ENCODE results near the gene ITGB4. TPM values are rescaled to one million over a fixed set of nuclear protein-coding genes. Genes with fewer than 3 reads are reported as not detected.

Gene ITGB4
- total and polyA plus RNA-seq, 10 of the 15 experiments (the other 5 are each of a cell fraction or from before 2014, with no cell fraction given), result 0.06 to 1.6 (median 0.27) TPM; not detected in 2

DNA sequence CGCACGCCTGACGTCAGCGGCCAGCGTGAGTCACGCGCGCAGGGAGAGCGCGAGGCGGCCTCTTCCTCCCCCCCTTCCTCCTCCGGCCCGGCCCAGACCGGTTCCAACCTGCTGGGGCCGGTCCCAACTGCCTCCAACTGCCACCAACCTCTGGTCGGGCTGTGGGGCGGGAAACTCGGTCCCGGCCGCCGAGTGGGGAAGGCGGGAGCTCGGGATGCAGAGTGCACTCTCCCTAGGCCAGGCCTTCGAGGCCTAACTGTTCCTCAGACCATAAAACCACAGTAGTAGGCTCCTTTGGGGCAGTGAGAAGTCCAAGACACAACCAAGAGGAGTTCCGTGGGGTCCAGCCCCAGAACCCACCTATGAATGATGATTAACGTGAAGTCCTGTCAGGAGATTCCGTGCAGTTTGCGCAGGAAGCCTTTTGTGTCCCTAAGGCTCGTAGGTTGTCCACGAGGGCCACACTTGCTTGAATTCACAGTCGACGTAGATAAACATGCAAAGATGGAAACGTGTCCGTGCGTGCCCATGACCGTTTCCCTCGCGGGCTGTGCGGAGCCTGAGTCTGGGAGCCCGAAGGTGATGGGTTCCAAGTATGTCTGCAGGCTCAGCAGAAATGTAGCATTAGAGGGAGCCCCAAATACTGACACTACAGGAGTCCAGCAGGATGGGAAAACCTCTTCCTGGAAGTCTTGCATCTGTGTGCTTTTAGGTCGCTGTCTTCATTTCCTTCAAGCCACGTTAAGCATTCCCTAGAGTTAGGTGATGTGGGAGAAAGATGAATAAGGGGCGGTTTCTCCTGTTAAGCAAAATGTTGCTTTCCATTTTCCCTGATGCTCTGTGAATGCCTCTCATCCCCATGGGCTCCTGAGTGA is 64.0 kb downstream of the ITGB4 start (continued):
- TF ChIP-seq, protein P1, sequence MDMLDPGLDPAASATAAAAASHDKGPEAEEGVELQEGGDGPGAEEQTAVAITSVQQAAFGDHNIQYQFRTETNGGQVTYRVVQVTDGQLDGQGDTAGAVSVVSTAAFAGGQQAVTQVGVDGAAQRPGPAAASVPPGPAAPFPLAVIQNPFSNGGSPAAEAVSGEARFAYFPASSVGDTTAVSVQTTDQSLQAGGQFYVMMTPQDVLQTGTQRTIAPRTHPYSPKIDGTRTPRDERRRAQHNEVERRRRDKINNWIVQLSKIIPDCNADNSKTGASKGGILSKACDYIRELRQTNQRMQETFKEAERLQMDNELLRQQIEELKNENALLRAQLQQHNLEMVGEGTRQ (IDR thresholded peaks at IDR 0.05; ENCODE audit: borderline replicate concordance, low read depth, low read length), result peak; percentile 18; the same call in 1 of the 2 replicates
- TF ChIP-seq TAF1 (IDR thresholded peaks at IDR 0.05; ENCODE audit: borderline replicate concordance, low read depth, low read length) (peak; percentile 77), NFIC (IDR thresholded peaks at IDR 0.05; ENCODE audit: low read depth, low read length) (peak; percentile 55; the same call in 1 of the 2 replicates), EGR1 (IDR thresholded peaks at IDR 0.05; ENCODE audit: borderline replicate concordance in 1 of 2, low read depth in 2 of 2, low read length in 2 of 2) (peak; percentile 20 to 87; a peak in 2 of 3 replicates), HCFC1 (IDR thresholded peaks at IDR 0.05; ENCODE audit: low read length) (no peak), EP300 (IDR thresholded peaks at IDR 0.05; ENCODE audit: borderline replicate concordance in 1 of 2, control insufficient read depth in 1 of 2, low read depth in 2 of 2, low read length in 2 of 2) (peak; percentile 49 to 92; a peak in 3 of 4 replicates), GABPA (IDR thresholded peaks at IDR 0.05; ENCODE audit: low read depth) (no peak), ETV6 (conservative IDR thresholded peaks at IDR 0.05 in 1 of 2, IDR thresholded peaks at IDR 0.05 in 1 of 2; ENCODE audit: borderline replicate concordance in 1 of 2, low read depth in 1 of 2) (peak in 1 of 2 experiments; percentile 30; a peak in 1 of 4 replicates), GATAD2B (conservative IDR thresholded peaks at IDR 0.05; ENCODE audit: low read depth) (peak; percentile 56; the same call in 1 of the 2 replicates), JUNB (IDR thresholded peaks at IDR 0.05) (no peak), CBX5 (IDR thresholded peaks at IDR 0.05; ENCODE audit: low read depth) (no peak), CEBPZ (IDR thresholded peaks at IDR 0.05; ENCODE audit: low read depth, low read length) (no peak), BHLHE40 (IDR thresholded peaks at IDR 0.05; ENCODE audit: borderline replicate concordance in 1 of 2, low read depth in 2 of 2, low read length in 1 of 2) (peak in 1 of 2 experiments; percentile 86), IKZF2 (IDR thresholded peaks at IDR 0.05) (peak; percentile 82 to 83), POLR2AphosphoS2 (IDR thresholded peaks at IDR 0.05; ENCODE audit: low read depth, low read length) (peak; percentile 87), DPF2 (IDR thresholded peaks at IDR 0.05) (0 out of 2 replicates have a peak, but pooled peaks have one; percentile 53), MXI1 (IDR thresholded peaks at IDR 0.05; ENCODE audit: low read depth, low read length) (peak; percentile 61)
- TF ChIP-seq, protein P2, sequence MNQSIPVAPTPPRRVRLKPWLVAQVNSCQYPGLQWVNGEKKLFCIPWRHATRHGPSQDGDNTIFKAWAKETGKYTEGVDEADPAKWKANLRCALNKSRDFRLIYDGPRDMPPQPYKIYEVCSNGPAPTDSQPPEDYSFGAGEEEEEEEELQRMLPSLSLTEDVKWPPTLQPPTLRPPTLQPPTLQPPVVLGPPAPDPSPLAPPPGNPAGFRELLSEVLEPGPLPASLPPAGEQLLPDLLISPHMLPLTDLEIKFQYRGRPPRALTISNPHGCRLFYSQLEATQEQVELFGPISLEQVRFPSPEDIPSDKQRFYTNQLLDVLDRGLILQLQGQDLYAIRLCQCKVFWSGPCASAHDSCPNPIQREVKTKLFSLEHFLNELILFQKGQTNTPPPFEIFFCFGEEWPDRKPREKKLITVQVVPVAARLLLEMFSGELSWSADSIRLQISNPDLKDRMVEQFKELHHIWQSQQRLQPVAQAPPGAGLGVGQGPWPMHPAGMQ (IDR thresholded peaks at IDR 0.05; ENCODE audit: borderline replicate concordance), result no peak
- TF ChIP-seq, protein P3, sequence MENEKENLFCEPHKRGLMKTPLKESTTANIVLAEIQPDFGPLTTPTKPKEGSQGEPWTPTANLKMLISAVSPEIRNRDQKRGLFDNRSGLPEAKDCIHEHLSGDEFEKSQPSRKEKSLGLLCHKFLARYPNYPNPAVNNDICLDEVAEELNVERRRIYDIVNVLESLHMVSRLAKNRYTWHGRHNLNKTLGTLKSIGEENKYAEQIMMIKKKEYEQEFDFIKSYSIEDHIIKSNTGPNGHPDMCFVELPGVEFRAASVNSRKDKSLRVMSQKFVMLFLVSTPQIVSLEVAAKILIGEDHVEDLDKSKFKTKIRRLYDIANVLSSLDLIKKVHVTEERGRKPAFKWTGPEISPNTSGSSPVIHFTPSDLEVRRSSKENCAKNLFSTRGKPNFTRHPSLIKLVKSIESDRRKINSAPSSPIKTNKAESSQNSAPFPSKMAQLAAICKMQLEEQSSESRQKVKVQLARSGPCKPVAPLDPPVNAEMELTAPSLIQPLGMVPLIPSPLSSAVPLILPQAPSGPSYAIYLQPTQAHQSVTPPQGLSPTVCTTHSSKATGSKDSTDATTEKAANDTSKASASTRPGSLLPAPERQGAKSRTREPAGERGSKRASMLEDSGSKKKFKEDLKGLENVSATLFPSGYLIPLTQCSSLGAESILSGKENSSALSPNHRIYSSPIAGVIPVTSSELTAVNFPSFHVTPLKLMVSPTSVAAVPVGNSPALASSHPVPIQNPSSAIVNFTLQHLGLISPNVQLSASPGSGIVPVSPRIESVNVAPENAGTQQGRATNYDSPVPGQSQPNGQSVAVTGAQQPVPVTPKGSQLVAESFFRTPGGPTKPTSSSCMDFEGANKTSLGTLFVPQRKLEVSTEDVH (IDR thresholded peaks at IDR 0.05; ENCODE audit: low read depth, partially characterized antibody), result peak; percentile 38
